ENCODE results near the gene ZSWIM9. TPM values are rescaled to one million over a fixed set of nuclear protein-coding genes. Genes with fewer than 3 reads are reported as not detected.

Gene ZSWIM9
- total RNA-seq, 1 experiment from 2014 or later = 17.4 TPM

- no TSS peak for BruUV-seq (replicated peaks)
- no peak overlapping the region for H3K4me3 Mint-ChIP-seq (ENCODE audit: low read depth, unreplicated experiment)
- H3K9me3 Mint-ChIP-seq (ENCODE audit: low read depth, unreplicated experiment) = no peaks in the 10 kb centered on the region
- peaks cover 22% of the 10 kb centered on the region for H3K36me3 Mint-ChIP-seq (ENCODE audit: insufficient read depth, unreplicated experiment)
- intact Hi-C loops (cut with micrococcal nuclease; ENCODE audit: unreplicated experiment) = no loop called here
- no peak for TF ChIP-seq CTCF (IDR thresholded peaks at IDR 0.05; ENCODE audit: unreplicated experiment)
- CTCF ChIA-PET = no interaction called here
- H3K27ac Mint-ChIP-seq (ENCODE audit: unreplicated experiment) = no peak overlapping the region
- no peaks in the 10 kb centered on the region for H3K4me1 Mint-ChIP-seq (ENCODE audit: low read depth, unreplicated experiment)
- DNase-seq = no peak
- no peaks in the 10 kb centered on the region for H3K27me3 Mint-ChIP-seq (ENCODE audit: unreplicated experiment)
These were observed 33.9 kb upstream of the ZSWIM9 start for GRCh38 chr19:48136547-48136946.

- H3K27ac Mint-ChIP-seq (ENCODE audit: unreplicated experiment) = no peak overlapping the region
- peaks cover 16% of the 10 kb centered on the region for H3K36me3 Mint-ChIP-seq (ENCODE audit: insufficient read depth, unreplicated experiment)
- no peak for TF ChIP-seq CTCF (IDR thresholded peaks at IDR 0.05; ENCODE audit: unreplicated experiment)
- no peaks in the 10 kb centered on the region for H3K27me3 Mint-ChIP-seq (ENCODE audit: unreplicated experiment)
- H3K9me3 Mint-ChIP-seq (ENCODE audit: low read depth, unreplicated experiment) = no peaks in the 10 kb centered on the region
- intact Hi-C loops (cut with micrococcal nuclease; ENCODE audit: unreplicated experiment) = no loop called here
- DNase-seq = no peak
- CTCF ChIA-PET = interaction anchor here (0.5 kb wide), 1 partner anchor 130 kb away, joined by 5 read pairs; no protein-coding TSS in a partner anchor
- BruUV-seq (replicated peaks) = no TSS peak
- H3K4me3 Mint-ChIP-seq (ENCODE audit: low read depth, unreplicated experiment) = no peak overlapping the region
- H3K4me1 Mint-ChIP-seq (ENCODE audit: low read depth, unreplicated experiment) = no peaks in the 10 kb centered on the region
These were observed 33.1 kb upstream of the ZSWIM9 start for GRCh38 chr19:48137411-48137810.

GRCh38 chr19:48139053-48139452 is 31.4 kb upstream of the ZSWIM9 start:
- BruUV-seq (replicated peaks) = no TSS peak
- no peaks in the 10 kb centered on the region for H3K9me3 Mint-ChIP-seq (ENCODE audit: low read depth, unreplicated experiment)
- no peak overlapping the region for H3K27ac Mint-ChIP-seq (ENCODE audit: unreplicated experiment)
- no peak overlapping the region for H3K4me3 Mint-ChIP-seq (ENCODE audit: low read depth, unreplicated experiment)
- no peak for DNase-seq
- no peaks in the 10 kb centered on the region for H3K27me3 Mint-ChIP-seq (ENCODE audit: unreplicated experiment)
- peaks cover 12% of the 10 kb centered on the region for H3K36me3 Mint-ChIP-seq (ENCODE audit: insufficient read depth, unreplicated experiment)
- intact Hi-C loops (cut with micrococcal nuclease; ENCODE audit: unreplicated experiment) = no loop called here
- CTCF ChIA-PET = no interaction called here
- no peak for TF ChIP-seq CTCF (IDR thresholded peaks at IDR 0.05; ENCODE audit: unreplicated experiment)
- no peaks in the 10 kb centered on the region for H3K4me1 Mint-ChIP-seq (ENCODE audit: low read depth, unreplicated experiment)

GRCh38 chr19:48147597-48148175 is 22.8 kb upstream of the ZSWIM9 start:
- no peaks in the 10 kb centered on the region for H3K27me3 Mint-ChIP-seq (ENCODE audit: unreplicated experiment)
- no peak for TF ChIP-seq CTCF (IDR thresholded peaks at IDR 0.05; ENCODE audit: unreplicated experiment)
- H3K36me3 Mint-ChIP-seq (ENCODE audit: insufficient read depth, unreplicated experiment) = peaks cover 9% of the 10 kb centered on the region
- no peaks in the 10 kb centered on the region for H3K9me3 Mint-ChIP-seq (ENCODE audit: low read depth, unreplicated experiment)
- H3K4me3 Mint-ChIP-seq (ENCODE audit: low read depth, unreplicated experiment) = no peak overlapping the region
- DNase-seq = no peak
- no peaks in the 10 kb centered on the region for H3K4me1 Mint-ChIP-seq (ENCODE audit: low read depth, unreplicated experiment)
- intact Hi-C loops (cut with micrococcal nuclease; ENCODE audit: unreplicated experiment) = no loop called here
- CTCF ChIA-PET = interaction anchor here (0.6 kb wide), 3 partner anchors 49 to 319 kb away, joined by 3 to 10 read pairs (median 3); no protein-coding TSS in a partner anchor
- no peak overlapping the region for H3K27ac Mint-ChIP-seq (ENCODE audit: unreplicated experiment)
- BruUV-seq (replicated peaks) = no TSS peak

All from Calu3 (cell line).